HFF-Myc (cell line): ENCODE measurements around the gene BDKRB2.

Experiments
- DNase-seq: peaks from one replicate; pipeline ENCODE4 v3.0.0-alpha.2; 2011; ENCODE audit warnings: low read depth; ENCODE audit errors: extremely low read depth
- H3K4me3 ChIP-seq: replicated peaks from 2 replicates; pipeline ENCODE4 v1.5.1; 2011; ENCODE audit warnings: low read depth, mild to moderate bottlenecking, control low read depth, low read length
- CTCF ChIP-seq: IDR thresholded peaks from 2 replicates; pipeline ENCODE4 v1.5.1; 2012; ENCODE audit warnings: mild to moderate bottlenecking, low read depth, low read length, control low read depth; ENCODE audit errors: missing control alignments

BDKRB2 gene

GRCh38 chr14:96233661-96234060 is 29.0 kb downstream of the BDKRB2 start:
- TF ChIP-seq CTCF = no peak
- DNase-seq = no peak
- H3K4me3 ChIP-seq = no peak overlapping the region

DNA sequence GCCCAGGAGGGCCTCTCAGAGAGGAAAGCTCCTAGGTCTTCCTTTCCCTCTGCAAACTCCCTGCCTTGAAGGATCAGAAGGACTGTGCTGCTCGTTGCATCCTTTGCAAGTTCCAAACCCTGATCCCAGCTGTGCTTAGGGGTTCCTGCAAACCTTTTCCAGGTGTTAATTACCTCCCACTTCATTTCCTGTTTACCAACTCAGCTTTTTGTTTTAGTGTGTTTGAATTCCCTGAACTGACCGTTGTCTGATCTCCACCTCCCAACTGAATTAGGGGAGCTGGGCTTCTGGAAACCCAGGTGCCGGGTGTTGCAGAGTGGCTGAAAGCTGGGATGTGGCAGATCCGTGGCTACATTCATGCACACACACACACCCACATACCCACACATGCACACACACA is 30.8 kb downstream of the BDKRB2 start:
- no peak for DNase-seq
- no peak overlapping the region for H3K4me3 ChIP-seq
- TF ChIP-seq CTCF = no peak

- no peak overlapping the region for H3K4me3 ChIP-seq
- TF ChIP-seq CTCF = no peak
- DNase-seq = no peak
Measured at GRCh38 chr14:96237641-96238040, 33.0 kb downstream of the BDKRB2 start.

GRCh38 chr14:96238676-96239265 is 34.1 kb downstream of the BDKRB2 start:
- no peak for TF ChIP-seq CTCF
- no peak for DNase-seq
- no peak overlapping the region for H3K4me3 ChIP-seq

GRCh38 chr14:96239711-96240141 is 35.1 kb downstream of the BDKRB2 start:
- H3K4me3 ChIP-seq = no peak overlapping the region
- TF ChIP-seq CTCF = no peak
- DNase-seq = no peak

DNA sequence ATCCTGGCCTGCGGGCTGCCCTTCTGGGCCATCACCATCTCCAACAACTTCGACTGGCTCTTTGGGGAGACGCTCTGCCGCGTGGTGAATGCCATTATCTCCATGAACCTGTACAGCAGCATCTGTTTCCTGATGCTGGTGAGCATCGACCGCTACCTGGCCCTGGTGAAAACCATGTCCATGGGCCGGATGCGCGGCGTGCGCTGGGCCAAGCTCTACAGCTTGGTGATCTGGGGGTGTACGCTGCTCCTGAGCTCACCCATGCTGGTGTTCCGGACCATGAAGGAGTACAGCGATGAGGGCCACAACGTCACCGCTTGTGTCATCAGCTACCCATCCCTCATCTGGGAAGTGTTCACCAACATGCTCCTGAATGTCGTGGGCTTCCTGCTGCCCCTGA is 36.0 kb downstream of the BDKRB2 start:
- no peak overlapping the region for H3K4me3 ChIP-seq
- TF ChIP-seq CTCF = no peak
- no peak for DNase-seq

GRCh38 chr14:96242126-96242525 is 37.5 kb downstream of the BDKRB2 start:
- no peak overlapping the region for H3K4me3 ChIP-seq
- no peak for TF ChIP-seq CTCF
- DNase-seq = no peak
